Measurements from ENCODE around the gene ST7.

Gene ST7

DNA sequence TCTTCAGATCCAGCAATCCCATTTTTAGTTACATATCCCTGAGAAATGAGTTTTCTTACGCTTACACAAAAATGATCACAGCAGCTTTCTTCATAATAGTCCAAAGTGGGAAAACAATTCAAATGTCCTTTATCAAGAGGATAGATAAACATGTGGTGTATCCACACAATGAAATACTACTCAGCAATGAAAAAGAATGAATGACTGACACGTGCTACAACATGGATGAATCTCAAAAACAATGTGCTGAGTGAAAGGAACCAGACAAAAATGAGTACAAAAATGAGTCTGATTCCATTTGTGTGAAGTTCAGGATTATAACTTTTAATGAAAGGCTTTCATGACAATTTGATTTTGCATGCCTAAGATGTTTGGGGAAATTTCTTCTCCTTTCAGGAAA, 230.4 kb downstream of the ST7 start:
- in situ Hi-C loops (cut with MboI; ENCODE audit: low sequenced_read_pairs) = no loop called here

DNA sequence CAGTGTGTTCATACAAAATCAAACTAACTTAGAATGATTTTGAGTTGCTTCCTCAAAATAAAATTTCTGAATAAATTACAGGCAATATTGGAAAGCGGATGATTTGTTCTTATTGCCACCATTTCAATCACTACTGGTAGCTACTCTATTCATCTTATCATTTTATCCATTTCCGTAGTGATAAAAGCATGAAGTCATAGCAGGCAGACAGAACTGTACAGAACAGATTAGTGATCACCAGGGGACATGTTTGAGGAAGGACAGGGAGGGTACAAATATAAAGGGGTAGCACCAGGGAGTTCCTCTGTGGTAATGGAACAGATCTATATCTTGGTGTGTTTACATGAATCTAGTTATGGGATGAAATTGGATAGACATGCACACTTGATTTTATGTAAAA, 231.1 kb downstream of the ST7 start:
- in situ Hi-C loops (cut with MboI; ENCODE audit: low sequenced_read_pairs) = no loop called here

DNA sequence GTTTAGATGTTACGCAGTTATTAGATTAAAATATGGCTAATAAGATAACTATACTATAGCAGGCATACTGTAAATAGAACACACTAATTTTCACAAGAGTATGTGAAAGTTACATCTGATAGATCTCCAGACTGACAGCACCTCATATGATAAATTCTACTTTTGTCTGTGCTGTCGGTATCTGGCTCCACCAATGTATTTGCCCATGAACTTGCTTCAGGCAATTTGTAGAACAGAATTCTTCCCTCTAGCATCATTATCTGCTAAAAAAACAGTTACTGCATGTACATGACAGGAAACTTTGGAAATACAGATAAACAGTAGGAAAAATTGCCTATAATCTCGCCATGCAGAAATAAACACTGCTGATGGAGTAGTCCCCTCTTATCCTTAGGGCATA, 231.8 kb downstream of the ST7 start:
- in situ Hi-C loops (cut with MboI; ENCODE audit: low sequenced_read_pairs) = no loop called here

DNA sequence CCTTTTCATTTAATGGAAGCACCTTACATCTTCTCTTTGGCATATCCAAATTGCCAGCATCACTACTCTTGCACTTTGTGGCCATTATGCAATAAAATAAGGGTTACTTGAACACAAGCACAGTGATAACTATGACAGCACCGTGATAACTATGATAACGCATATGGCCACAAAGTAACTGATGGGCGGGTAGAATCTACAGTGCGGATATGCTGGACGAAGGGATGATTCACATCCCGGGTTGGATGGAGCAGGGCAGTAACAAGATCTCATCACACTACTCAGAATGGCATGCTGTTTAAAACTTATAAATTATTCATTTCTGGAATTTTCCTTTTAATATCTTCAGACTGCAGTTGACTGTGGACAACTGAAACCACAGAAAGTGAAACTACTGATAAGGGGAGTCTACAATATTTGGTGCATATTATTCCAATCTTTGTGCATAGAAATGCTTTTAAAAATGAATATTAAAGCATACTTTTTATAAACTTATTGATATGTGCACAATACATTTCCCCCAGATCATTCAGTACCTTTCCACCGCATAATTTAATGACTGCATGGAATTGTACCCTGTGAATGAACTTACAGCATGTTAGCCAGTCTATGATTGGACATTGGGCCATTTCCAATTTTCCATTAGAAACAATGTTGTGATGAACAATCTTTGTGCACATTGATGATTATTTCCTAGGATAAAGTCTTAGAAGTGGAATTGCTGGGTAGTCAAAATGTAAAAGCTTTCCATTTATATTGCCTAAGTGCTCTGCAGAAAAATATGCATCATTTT, 233.1 kb downstream of the ST7 start:
- in situ Hi-C loops (cut with MboI; ENCODE audit: low sequenced_read_pairs) = no loop called here

DNA sequence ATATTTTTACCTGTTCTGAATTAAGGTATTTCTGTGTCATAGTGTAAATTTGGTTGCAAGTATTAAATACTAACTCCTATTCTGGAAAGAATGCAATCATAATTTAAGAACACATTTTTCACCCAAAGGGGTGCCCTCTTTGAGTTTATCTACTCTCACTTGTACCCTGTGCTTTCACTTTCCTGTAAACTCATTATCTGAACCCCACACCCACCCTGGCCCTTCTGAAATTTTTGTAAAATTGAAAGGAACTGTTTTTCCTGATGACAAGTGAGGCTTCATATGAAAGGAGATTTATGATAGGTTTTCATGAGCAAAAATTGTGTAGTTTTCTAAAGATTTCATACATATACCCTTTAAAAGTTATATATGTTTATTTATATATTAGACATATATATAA, 235.1 kb downstream of the ST7 start:
- in situ Hi-C loops (cut with MboI; ENCODE audit: low sequenced_read_pairs) = no loop called here

DNA sequence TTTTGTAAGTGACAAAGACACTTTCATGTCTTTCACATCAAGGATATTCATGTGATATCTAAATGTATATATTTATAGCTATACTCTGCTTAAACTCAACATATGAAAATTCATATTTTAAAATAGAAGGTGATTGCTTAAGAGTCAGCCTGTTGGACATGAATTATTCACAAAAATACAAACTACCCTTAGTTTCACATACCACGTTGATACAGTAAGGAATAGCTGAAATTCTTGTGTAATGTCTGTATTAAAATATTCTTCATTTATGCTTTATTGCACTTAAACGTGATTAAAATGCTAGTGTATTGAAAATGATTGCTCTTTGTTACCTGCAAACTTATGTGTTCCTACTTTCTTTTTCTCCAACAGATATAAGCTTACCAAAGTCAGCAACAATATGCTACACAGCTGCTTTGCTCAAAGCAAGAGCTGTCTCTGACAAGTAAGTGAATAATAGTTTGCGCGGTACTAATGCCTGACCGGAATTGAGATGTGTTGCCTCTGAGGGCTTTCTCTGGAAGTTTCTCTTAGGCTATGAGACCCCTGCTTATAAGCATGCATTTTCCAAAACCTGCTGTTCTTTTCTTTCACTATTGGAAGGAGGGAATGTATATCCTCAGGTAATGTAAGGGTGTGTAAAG, 235.8 kb downstream of the ST7 start:
- in situ Hi-C loops (cut with MboI; ENCODE audit: low sequenced_read_pairs) = no loop called here

DNA sequence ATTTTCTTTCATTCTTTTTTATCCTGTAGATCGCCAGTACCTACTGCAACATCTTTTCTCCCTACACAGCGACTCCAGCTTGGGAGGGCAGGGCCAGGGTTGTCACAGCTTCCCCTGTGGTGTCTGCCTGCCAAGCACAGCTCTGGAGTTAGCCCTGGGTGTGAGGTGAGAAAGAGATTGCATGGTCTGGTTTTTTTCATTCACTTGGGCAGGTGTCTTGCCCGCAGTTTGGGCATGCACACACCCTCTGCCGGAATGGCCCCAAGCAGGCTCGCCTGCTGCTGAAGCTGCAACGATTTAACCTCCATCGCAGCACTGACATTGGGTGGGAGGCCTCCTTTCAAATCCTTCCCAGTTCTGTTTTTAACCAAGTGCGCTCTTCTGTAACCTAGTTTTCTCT, 236.8 kb downstream of the ST7 start:
- in situ Hi-C loops (cut with MboI; ENCODE audit: low sequenced_read_pairs) = no loop called here

DNA sequence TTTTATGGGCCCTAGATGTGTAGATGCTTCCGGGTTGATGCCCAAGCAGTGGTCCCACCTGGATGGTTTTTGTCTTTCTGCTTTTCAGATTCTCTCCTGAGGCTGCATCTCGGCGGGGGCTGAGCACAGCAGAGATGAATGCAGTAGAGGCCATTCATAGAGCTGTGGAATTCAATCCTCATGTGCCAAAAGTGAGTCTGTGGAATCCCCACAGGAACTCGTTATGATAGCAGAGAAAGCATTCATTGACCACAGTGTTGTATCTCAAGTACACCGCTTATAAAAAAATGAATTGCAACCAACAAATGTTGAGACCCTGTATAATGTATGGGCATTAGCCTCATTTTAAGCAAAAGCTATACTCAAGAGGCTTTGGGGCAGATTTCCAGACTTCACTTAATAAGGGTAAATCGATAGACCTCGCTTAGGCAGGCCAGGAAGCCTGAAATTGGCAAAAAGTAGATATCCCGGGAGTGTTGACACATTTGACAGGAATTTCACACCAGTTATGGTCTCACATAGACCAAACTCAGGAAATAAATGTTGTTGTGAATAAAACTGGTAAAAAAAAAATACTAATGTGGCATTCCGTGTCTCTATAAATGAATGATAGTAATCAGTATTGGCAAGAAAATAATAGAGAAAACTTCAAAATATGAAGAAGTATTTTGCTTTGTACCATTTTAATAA, 237.6 kb downstream of the ST7 start:
- in situ Hi-C loops (cut with MboI; ENCODE audit: low sequenced_read_pairs) = no loop called here

DNA sequence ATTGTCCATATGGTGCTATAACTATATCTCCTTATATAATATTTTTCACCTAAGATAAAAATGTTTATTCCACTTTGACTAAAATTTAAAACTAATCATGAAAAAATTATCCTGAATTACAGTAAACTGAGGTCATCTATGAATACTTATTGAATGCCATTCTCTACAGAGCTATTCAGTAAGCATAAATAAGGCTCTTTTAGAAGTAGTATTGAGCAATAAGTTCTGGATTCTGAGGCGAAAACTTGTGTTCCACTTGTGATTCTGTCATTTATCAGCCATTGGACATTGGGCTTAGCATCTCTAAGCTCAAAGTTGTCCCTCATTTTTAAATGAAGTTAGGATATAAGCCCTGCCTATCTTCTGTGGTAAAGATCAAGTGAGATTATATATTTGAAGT, 238.8 kb downstream of the ST7 start:
- in situ Hi-C loops (cut with MboI; ENCODE audit: low sequenced_read_pairs) = no loop called here

DNA sequence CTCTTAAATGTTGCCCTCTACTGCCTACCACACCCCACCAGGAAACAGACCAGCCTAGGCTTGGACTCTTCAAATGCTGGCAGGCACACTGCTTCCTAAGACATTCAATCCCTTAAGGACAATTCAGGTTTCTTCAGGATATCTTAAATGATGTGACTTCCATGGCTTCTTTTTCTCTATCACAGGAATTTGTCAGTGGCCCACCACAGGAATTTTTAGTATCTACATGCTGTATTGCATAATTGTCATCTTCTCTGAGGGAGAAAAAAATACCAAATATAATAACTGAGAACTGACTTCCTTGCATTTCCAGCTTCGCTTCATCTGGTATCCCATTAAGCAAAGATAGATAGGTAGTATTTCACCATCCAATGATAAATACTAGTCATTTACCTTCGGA, 240.3 kb downstream of the ST7 start:
- in situ Hi-C loops (cut with MboI; ENCODE audit: low sequenced_read_pairs) = no loop called here

DNA sequence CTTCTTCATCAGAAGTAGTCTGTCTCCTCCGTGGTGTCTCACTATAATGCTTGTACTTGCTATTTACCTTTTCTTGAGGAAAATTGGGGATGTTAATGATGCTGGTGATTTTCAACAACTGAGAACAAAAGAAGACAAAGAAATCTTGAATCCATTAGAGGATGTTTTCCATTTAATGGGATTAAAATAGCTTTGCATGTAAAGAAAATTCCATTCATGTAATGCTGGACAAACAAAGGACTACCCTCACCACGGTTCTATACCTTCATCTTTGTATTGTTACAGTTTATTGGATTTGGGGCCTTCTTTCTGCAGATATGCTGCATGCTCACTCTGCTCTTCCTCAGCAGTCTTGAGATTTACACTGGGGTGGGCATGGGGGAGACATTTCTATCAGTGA, 241.1 kb downstream of the ST7 start:
- in situ Hi-C loops (cut with MboI; ENCODE audit: low sequenced_read_pairs) = no loop called here

DNA sequence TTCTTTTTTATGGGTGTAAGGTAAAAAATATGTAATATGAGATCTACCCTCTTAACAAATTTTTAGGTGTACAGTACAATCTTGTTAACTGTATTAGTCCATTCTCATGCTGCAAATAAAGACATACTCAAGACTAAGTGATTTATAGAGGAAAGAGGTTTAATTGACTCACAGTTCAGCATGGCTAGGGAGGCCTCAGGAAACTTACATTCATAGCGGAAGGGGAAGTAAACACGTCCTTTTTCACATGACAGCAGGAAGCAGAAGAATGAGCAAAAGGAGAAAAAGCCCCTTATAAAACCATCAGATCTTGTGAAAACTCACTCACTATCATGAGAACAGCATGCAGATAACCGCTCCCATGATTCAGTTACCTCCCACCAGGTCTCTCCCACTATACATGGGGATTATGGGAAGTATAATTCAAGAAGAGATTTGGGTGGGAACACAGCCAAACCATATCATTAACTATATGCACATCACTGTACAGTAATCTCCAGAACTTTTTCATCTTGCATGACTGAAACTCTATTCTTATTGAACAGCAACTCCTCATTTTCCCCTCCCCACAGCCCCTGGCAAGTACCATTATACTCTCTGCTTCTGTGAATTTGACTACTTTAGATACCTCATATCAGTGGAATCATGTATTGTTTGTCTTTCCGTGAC, 242.2 kb downstream of the ST7 start:
- in situ Hi-C loops (cut with MboI; ENCODE audit: low sequenced_read_pairs) = no loop called here

DNA sequence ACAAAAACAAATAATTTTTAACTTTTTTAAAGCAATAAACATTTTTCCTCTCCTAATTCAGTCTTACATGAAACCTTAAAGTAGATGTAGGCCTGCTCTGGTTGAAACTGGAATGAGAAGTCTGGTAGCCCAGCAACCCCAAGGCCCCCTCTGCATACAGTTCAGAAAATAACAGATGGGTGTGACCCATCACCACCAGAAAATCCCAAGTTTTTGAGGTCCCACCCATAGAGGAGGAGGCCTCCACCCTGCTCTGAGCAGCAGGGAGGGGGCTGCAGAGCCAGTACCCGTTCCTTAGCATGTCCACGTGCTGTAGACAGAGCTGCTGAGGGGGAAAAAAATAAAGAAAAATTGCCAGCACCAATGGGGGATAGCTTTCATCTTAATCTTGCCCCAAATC, 246.8 kb downstream of the ST7 start:
- in situ Hi-C loops (cut with MboI; ENCODE audit: low sequenced_read_pairs) = no loop called here

DNA sequence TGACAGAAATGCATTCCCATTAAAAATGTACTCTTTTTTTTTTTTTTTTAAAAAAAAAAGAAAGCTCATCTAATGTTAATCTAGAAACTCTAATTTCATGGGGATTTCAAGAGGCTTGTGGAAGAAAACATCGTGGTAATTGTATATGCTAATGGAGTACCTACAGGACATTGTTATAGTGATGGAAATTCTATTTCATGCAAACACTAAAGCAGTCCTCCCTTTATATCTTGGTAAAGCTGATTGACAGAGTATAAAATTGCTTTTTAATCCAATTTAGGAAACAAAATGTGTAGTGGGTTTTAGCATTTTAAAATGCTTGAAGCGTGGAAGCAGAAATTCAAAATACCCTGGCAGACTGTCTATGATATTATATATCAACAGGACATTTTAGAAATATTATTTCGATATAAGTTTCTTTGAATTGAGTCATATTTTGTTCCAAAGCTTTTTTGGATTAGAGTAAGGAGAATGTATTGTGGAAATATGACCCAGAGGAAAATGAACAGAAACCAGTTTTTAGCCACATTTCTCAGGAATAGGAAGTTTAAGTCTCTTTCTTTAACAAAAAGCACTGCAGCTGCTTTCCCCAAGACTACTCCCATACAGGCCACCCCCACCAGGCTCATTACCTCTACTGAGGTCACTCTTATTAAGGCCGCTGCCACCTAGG, 247.6 kb downstream of the ST7 start:
- in situ Hi-C loops (cut with MboI; ENCODE audit: low sequenced_read_pairs) = no loop called here

DNA sequence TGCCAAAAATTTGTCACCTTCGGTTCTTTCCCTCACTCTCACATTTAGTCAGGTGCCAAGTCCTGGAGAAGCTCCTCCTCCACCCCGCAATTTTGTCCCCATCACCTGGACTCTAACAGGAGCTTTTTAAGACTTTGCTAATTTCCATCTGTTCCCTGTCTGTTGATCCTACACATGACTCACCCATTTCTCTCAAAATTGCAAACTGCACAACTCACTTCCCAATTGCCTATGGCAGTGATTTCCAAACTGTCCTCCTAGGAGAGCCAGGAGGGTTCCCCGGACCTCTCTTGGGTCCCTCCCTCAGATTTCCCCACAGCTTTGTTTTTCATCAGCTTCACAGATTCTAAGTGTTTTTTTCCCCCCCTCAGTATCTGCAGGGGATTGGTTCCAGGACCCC, 249.2 kb downstream of the ST7 start:
- in situ Hi-C loops (cut with MboI; ENCODE audit: low sequenced_read_pairs) = no loop called here

DNA sequence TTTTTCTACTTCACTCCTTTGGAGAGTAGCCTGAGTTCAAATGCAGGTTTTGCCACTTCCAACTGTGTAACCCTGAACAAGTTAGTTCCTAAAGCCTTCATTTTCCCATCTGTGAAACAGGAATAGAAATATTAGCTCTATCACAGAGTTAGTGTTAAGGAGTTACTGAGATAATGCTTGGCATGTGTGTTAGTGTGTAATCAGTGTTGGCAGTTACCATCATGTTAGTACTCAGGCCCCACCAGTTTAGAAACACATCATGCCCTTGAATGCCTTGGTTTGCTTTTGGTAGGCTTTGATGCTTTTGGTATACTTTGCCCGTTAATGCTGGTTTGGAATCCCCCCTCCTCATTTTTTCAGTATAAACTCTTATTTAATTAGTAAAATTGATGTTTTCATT, 249.9 kb downstream of the ST7 start:
- in situ Hi-C loops (cut with MboI; ENCODE audit: low sequenced_read_pairs) = no loop called here

DNA sequence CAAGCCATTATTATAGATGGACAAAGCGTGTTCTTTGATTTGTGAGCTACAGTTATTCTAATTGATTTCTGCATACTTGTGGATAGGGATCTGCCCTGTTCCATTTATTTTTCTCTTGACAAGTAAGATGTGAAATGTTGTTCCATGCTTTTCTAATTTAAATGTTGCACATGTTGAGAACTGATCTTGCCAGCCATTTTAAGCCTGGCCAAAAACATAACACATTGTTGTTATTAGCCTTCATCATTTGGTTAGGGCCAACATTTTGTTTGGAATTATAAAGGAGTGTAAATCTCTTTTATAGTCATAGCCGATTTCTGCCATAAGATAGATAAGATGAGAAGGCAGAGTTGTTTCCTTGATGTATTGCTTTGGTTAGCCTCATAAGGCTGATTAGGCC, 252.6 kb downstream of the ST7 start:
- in situ Hi-C loops (cut with MboI; ENCODE audit: low sequenced_read_pairs) = no loop called here

DNA sequence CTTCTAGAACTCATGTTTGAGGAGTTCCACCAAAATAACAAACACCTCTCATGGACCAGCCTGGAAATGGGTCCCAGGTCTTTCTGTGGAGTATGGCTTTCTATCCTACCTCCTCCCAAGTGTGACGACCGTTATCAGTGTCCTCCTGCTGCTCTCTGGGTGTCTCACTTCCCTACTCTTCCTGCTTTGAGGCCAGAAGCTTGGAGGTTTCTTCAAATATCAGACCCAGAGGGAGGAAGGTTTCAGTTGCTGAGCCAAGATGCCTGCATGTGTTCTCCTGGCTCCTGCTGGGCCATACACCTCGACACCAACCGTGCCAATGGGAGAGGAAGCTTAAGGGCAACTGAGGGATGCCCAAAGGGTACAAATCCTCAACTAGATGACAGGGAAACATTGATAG, 255.0 kb downstream of the ST7 start:
- in situ Hi-C loops (cut with MboI; ENCODE audit: low sequenced_read_pairs) = no loop called here

DNA sequence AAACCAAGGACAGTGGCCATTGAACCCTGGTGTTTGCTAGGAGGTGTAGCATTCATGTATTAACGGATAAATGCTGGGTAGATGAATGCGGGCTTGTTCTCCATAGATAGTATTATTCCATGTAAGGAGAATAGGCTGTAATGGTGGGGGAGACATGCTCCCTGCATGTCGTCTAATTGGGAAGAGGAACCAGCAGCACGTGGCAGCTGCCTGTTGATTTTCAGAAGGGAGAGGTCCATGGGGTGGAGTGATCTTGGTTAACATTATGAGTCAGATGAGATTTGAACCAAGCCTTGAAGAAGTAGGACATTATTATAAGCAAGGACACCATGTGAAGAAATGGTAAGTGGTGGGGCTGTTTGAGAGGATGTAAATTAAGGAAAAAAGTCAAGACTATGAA, 257.1 kb downstream of the ST7 start:
- in situ Hi-C loops (cut with MboI; ENCODE audit: low sequenced_read_pairs) = no loop called here

DNA sequence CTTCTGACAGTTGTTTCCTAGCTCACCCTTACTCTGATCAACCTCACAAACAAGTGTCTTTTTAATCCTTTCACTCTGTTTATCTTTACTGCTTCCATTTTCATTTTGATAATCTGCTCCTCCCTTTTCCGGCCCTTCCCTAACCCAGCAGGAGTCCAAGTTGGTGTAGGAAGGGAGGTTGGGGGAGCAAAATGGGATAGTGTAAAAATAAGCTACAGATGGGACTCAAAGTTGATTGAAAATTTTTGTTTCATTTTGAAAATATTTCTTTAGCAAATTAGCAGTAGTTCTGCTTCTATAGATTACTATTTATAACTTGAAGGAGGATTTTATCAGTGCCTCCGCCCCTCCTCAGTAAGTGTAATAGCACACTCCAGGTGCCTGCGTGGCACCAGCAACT, 257.6 kb downstream of the ST7 start:
- in situ Hi-C loops (cut with MboI; ENCODE audit: low sequenced_read_pairs) = no loop called here

DNA sequence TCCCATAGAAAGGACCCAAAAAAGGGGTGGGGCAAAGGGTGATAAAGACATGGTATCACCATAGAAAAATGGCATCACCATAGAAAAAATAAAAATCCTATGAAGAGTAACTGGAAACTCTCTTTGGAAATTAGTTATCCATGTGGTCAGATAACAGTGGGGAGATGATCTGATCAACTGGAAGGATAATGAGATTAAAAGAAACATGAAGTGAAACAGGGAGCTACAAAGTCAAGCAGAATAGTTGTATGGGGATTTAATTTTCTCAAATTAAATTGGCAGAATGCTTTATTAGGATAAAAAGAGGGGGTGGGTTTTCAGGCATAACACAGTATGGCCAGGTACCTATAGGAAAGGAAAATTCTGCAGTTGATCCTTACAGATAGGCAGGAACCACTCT, 258.3 kb downstream of the ST7 start:
- in situ Hi-C loops (cut with MboI; ENCODE audit: low sequenced_read_pairs) = no loop called here
